Measurements from ENCODE around the gene NHP2.

The NHP2 gene

GRCh38 chr5:178112545-178112944, 41.1 kb downstream of the NHP2 start:
- no peak for DNase-seq

GRCh38 chr5:178111925-178112324, 41.8 kb downstream of the NHP2 start:
- DNase-seq = no peak

GRCh38 chr5:178110511-178110910, 43.2 kb downstream of the NHP2 start:
- DNase-seq = no peak

- DNase-seq = no peak
These were observed 44.7 kb downstream of the NHP2 start for GRCh38 chr5:178108966-178109365.

- no peak for DNase-seq
These were observed 45.2 kb downstream of the NHP2 start for GRCh38 chr5:178108446-178108845.

GRCh38 chr5:178107756-178108310, 45.9 kb downstream of the NHP2 start:
- no peak for DNase-seq

GRCh38 chr5:178106556-178107239, 47.0 kb downstream of the NHP2 start:
- DNase-seq = no peak

- DNase-seq = no peak
These were observed 47.6 kb downstream of the NHP2 start for GRCh38 chr5:178106086-178106485.

- no peak for DNase-seq
These were observed 49.2 kb downstream of the NHP2 start for GRCh38 chr5:178104492-178104891.

GRCh38 chr5:178103612-178104011, 50.1 kb downstream of the NHP2 start:
- DNase-seq = no peak

Data from NCI-H1048 (cell line).